GM12872 (cell line): ENCODE data around the gene PRR7.

Source experiments
- CTCF ChIP-seq: IDR thresholded peaks from 3 replicates; pipeline ENCODE4 v1.5.1; 2011; ENCODE audit warnings: low read depth, mild to moderate bottlenecking, low read length, moderate library complexity; ENCODE audit not compliant: insufficient read depth

The PRR7 gene

GRCh38 chr5:177448244-177448950 lies 1.8 kb downstream of the PRR7 start:
- TF ChIP-seq CTCF = no peak

DNA sequence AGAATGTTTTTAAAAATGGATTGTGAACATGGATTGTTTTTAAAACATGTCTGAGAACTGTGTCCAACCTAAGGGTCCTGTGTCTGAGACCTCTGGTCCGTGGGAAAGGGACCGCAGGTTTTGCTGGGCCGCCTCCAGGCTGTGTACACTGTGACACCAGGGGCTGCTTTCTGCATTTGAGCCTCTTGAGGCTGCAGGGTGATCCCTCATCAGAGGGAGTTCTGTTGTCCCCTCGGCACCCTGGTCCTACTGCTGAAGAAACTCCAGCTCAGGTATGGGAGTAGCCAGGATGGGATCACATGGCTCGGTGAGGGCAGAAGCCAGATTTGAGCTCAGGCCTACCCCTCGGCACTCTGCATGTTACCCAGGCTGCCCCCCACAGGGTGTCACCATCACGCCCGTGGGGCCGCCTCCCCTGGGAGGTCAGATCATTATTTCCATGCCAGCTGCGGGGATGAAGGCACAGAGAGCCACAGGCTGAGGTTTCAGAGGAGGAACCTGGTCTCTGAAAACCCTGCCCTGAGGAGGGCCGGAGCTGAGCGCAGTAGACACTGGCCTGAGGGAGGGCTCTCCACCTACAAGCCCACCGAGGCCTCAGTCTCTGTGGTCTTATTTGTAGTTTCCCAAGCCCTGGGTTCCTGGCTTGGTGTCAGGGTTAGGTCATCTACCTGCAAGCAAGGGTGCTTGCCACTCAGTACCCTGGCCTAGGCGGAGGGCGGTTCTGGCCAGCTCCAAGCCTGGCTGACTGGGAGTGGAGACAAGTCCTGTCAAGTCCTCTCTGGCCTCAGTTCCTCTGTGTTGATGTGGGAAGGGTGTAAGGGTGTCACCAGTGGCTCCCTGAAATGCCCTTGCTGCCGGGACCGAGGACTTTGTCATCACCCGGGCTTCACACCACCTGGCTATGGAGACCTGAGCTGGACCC lies 2.8 kb downstream of the PRR7 start:
- no peak for TF ChIP-seq CTCF

GRCh38 chr5:177450667-177451424 lies 4.2 kb downstream of the PRR7 start:
- TF ChIP-seq CTCF = no peak

DNA sequence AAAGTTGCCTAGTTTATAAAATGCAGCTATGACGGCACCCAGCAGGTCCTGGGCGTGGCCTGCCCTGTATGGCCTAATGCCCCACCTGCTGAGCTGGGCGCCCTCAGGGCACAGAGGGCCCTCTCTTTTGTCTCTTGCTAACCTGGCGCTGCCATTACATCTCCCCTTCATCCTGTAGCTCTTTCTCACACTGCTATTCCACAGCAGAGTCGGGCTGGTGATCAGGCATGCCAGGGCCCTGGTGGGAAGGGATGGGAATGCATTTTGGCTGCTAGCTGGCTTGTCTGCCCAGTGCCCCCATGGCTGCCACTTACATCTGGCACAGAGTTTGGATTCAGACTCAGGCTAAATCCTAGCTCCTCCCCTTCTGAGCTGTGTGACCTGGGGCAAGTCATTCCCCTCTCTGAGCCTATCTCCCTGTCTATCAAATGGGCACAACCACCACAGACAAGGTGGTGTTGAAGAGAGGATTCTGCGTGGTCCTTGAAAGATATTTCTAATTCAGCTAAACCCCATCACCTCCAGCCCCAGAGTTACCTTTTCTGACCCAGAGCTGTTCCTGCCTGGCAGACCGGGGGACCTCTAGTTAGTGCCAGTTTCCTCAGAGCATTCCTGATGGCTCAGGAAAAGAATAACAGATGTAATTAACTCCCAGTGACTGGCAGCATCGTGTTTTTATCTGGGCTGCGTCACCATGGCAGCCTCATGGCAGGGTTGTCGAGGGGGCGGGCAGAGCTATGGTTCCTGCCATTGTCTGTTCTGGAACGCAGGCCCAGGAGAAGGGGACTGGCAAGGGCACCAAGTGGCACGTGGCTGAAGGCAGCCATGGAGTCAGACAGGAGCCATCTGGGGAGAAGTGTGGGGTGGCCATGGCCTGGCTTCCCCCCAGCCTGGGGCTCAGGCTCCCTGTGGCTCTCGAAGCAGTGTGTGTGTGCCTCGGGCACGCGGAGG lies 6.3 kb downstream of the PRR7 start:
- TF ChIP-seq CTCF = 0 out of 3 replicates have a peak, but pooled peaks have one; percentile 7

DNA sequence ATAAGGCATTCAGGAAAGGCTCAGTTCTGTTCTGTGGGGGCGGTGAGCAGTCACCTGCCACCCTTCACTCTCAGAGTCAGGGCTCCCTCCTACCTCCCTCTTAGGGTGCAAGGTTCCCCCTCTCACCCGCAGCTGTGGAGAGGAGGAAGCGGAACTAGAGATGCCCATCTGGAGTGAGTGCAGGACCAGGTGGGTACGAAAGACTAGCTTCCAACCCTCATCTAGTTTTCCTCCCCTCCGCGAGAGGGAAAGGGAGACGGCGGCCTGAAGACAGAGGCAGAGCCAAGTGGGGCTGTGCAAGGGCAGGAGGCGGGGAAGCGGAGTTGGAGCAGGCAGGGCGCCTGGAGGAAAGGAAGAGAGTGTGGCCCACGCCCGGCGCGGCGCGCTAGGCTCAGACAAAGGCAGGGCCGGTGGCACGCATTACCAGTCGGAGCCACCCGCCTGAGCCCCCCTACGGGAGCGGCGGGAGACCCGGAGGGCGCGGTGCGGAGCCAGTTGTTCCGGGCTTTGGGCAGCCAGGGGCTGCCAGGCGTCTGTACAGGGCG lies 7.3 kb downstream of the PRR7 start:
- TF ChIP-seq CTCF = no peak

DNA sequence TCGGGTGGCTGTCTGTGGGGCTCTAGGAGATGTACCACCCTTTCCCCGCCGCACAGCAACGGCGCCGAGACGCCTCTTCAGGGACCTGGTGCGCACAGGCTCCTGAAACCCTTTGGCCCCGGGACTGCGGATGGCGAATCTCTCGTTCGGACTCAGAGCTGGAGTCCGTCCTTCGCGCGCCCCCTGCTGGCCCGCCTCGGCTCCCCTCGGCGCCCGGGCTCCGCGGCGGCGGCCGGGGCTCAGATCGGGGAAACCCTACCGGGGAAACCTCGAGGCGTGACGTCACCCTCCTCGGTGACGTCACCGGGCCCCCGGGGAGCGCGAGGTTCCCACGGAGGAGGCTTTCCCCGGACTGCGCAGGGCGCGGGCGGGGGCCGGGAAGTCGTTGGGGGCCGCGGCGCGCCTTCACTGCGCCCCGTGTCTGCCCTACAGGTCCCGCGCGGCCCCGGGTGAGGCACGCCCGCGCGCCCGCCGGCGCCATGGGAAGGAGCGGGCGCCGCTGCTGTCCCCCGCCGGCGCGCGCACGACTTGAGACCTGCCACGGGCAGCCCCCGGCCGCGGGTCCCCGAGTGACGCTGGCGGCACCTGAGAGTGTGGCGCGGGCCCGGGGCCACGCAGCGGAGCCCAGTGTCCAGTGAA lies 7.9 kb downstream of the PRR7 start:
- peak; percentile 80 for TF ChIP-seq CTCF
